H1 (cell line): ENCODE measurements around the gene IGSF9B. TPM values are rescaled to one million over a fixed set of nuclear protein-coding genes. Genes with fewer than 3 reads are reported as not detected.

Experiments used
- BRCA1 ChIP-seq: IDR thresholded peaks from 2 replicates; pipeline ENCODE4 v1.6.1; 2012; ENCODE audit warnings: low read depth, low read length, improper control_type of control experiment
- CEBPB ChIP-seq: IDR thresholded peaks from 2 replicates; pipeline ENCODE4 v1.6.1; 2012; ENCODE audit warnings: low read depth, low read length
- CREB1 ChIP-seq: IDR thresholded peaks from 2 replicates; pipeline ENCODE4 v1.6.1; 2012; ENCODE audit warnings: inconsistent platforms
- E2F6 ChIP-seq: IDR thresholded peaks from 2 replicates; pipeline ENCODE4 v1.6.1; 2012; ENCODE audit warnings: inconsistent platforms
- NANOG ChIP-seq: IDR thresholded peaks from 2 replicates; pipeline ENCODE4 v1.6.1; 2011; ENCODE audit warnings: low read length, low read depth, mild to moderate bottlenecking, inconsistent platforms; ENCODE audit not compliant: insufficient read depth, poor library complexity, severe bottlenecking
- NRF1 ChIP-seq: IDR thresholded peaks from 2 replicates; pipeline ENCODE4 v1.6.1; 2011; ENCODE audit warnings: mild to moderate bottlenecking, low read depth, low read length, improper control_type of control experiment
- POLR2A ChIP-seq, 2 experiments: IDR thresholded peaks; 1 replicate in 1 of 2; 2 replicates in 1 of 2; pipeline ENCODE4 v1.6.1; 2011; ENCODE audit warnings: low read depth in 2 of 2, low read length in 2 of 2, mild to moderate bottlenecking in 2 of 2; ENCODE audit errors: control extremely low read depth in 1 of 2
- RNF2 ChIP-seq: fragments of 200-900, 300-1000 bp; sonication (generic); IDR thresholded peaks from 2 replicates; pipeline ENCODE4 v1.7.1; 2016; ENCODE audit warnings: borderline replicate concordance, low read depth, mild to moderate bottlenecking, antibody characterized with exemption, low read length; ENCODE audit not compliant: poor library complexity, severe bottlenecking; ENCODE audit errors: missing control alignments
- SRF ChIP-seq: IDR thresholded peaks from 2 replicates; pipeline ENCODE4 v1.6.1; 2011; ENCODE audit warnings: mild to moderate bottlenecking, low read depth, low read length, moderate library complexity
- polyA plus RNA-seq, 7 experiments: library from polyadenylated mRNA; depleted of rRNA in 3 of 7; stranded (reverse) in 5 of 7; unstranded in 2 of 7; fragments of >200 nt in 5 of 7; fragments of 200-250 nt in 2 of 7; gene quantifications; 1 replicate in 5 of 7; 2 replicates in 1 of 7; 4 replicates in 1 of 7; pipeline versions ENCODE4 v1.2.1 to v1.2.3, GENCODE V29; 2011 to 2013; ENCODE audit warnings: missing spikeins in 2 of 7, mixed read lengths in 2 of 7
- total RNA-seq: library from RNA; stranded (reverse); fragmentation: NEBNext Ultra II Directional; extraction: Animal tissue kit (Norgen Biotek cat#: 25700); gene quantifications from 2 replicates; pipeline ENCODE4 v1.2.1, GENCODE V29; 2021

IGSF9B gene
- total and polyA plus RNA-seq, 2 of the 8 experiments (the other 6 are each of a cell fraction or from before 2014, with no cell fraction given) = 16.5 to 49.2 TPM

- TF ChIP-seq NANOG (no peak), POLR2A (IDR thresholded peaks at IDR 0.05; ENCODE audit: control extremely low read depth in 1 of 2, low read depth in 2 of 2, low read length in 2 of 2) (no peak), NRF1 (no peak), CREB1 (no peak), SRF (no peak), RNF2 (no peak), BRCA1 (no peak), CEBPB (no peak), E2F6 (no peak)
- TF ChIP-seq, all 59 proteins: peak for 0
These were observed 12.6 kb downstream of the IGSF9B start (continued) for GRCh38 chr11:133943950-133944698.
